K562 (cell line): Measurements from ENCODE around the gene NAA15. TPM values are rescaled to one million over a fixed set of nuclear protein-coding genes. Genes with fewer than 3 reads are reported as not detected.
A peak's percentile ranks its signal among the peaks of the same experiment; 100 is the strongest.

ENCODE experiments used
- ATAC-seq: fragments of 200-7000 bp; cut with Tn5 transposase; 3 replicates; pipeline ENCODE4 v1.9.1; 2020; ENCODE audit warnings: moderate library complexity
- BruUV-seq: library from RNA; stranded (reverse); fragments of 400-500 nt; replicated peaks from 2 replicates; lab custom pipeline; 2021; lab: Mats Ljungman, UMichigan
- CTCF ChIA-PET: fragments of 300-600 bp; formaldehyde crosslinking; extraction: SDS; loops from one replicate; lab custom pipeline; 2021; ENCODE audit warnings: low intra/inter-chr PET ratio; lab: Yijun Ruan, JAX
- POLR2A ChIA-PET: fragments of 300-600, 350-650 bp; sonication (Branson Sonifier 250); formaldehyde crosslinking; extraction: SDS; loops from one replicate; lab custom pipeline; 2021; ENCODE audit warnings: antibody characterized with exemption, inconsistent platforms; lab: Yijun Ruan, JAX
- DNase-seq, 4 experiments: peaks; one replicate each; pipeline versions ENCODE4 v3.0.0 to v3.0.0-alpha.2; 2011 to 2018; ENCODE audit warnings: low spot score in 3 of 4, mixed read lengths in 3 of 4; ENCODE audit errors: extremely low read depth in 1 of 4
- FAIRE-seq: peaks from 2 replicates; lab custom pipeline; 2011; peaks lifted over from hg19 to GRCh38; lab: Jason Lieb, UNC
- H2AFZ ChIP-seq: 2 replicates; pipeline ENCODE4 v1.6.0; 2011; ENCODE audit warnings: low read depth, low read length, control low read depth, inconsistent platforms
- H3K27ac ChIP-seq: fragments of 200-600 bp; 3 replicates; pipeline ENCODE4 v1.8.0; 2011; ENCODE audit warnings: low read depth, mild to moderate bottlenecking, control low read depth, inconsistent platforms, low read length, moderate library complexity, mixed read lengths; ENCODE audit errors: extremely low read depth
- H3K27me3 ChIP-seq, 2 experiments: fragments of 300-600 bp in 1 of 2; 2 replicates in 1 of 2; 3 replicates in 1 of 2; pipeline versions ENCODE4 v1.6.0 to v1.8.0; 2011; ENCODE audit warnings: inconsistent platforms in 2 of 2, low read length in 2 of 2, mild to moderate bottlenecking in 1 of 2, mixed read lengths in 1 of 2, moderate library complexity in 1 of 2; ENCODE audit not compliant: control insufficient read depth in 2 of 2, insufficient read depth in 2 of 2
- H3K36me3 ChIP-seq: fragments of 300-600 bp; 3 replicates; pipeline ENCODE4 v1.8.0; 2011; ENCODE audit warnings: mild to moderate bottlenecking, low read length, inconsistent platforms; ENCODE audit not compliant: control insufficient read depth, insufficient read depth
- H3K4me1 ChIP-seq, 2 experiments: fragments of 200-600 bp in 1 of 2; replicated peaks in 1 of 2; 2 replicates in 1 of 2; 3 replicates in 1 of 2; pipeline versions ENCODE4 v1.5.1 to v1.8.0; 2011; ENCODE audit warnings: inconsistent platforms in 2 of 2, low read length in 2 of 2, mild to moderate bottlenecking in 1 of 2, mixed read lengths in 1 of 2, moderate library complexity in 1 of 2; ENCODE audit not compliant: control insufficient read depth in 2 of 2, insufficient read depth in 2 of 2
- H3K4me2 ChIP-seq: 2 replicates; pipeline ENCODE4 v1.6.1; 2011; ENCODE audit warnings: low read length, control low read depth, inconsistent platforms, mixed read lengths; ENCODE audit not compliant: insufficient read depth
- H3K4me3 ChIP-seq: fragments of 200-600 bp; sonication (generic), shearing (Covaris generic); 2 replicates; pipeline ENCODE4 v1.5.1; 2016; ENCODE audit warnings: control low read depth, inconsistent platforms
- H3K79me2 ChIP-seq: fragments of 200-600 bp; 3 replicates; pipeline ENCODE4 v1.8.0; 2011; ENCODE audit warnings: low read length, inconsistent platforms; ENCODE audit not compliant: control insufficient read depth, insufficient read depth
- H3K9ac ChIP-seq, 2 experiments: 2 replicates each; pipeline versions ENCODE4 v1.6.0 to v1.6.1; 2011; ENCODE audit warnings: low read depth in 2 of 2, low read length in 2 of 2, control low read depth in 1 of 2, inconsistent platforms in 1 of 2, mild to moderate bottlenecking in 1 of 2, mixed read lengths in 1 of 2; ENCODE audit not compliant: insufficient read depth in 1 of 2
- H3K9me1 ChIP-seq: one replicate; pipeline ENCODE4 v1.6.0; 2011; ENCODE audit warnings: inconsistent platforms, mild to moderate bottlenecking, low read length, moderate library complexity; ENCODE audit not compliant: control insufficient read depth, insufficient read depth
- H3K9me3 ChIP-seq: replicated peaks from 2 replicates; pipeline ENCODE4 v1.5.1; 2011; ENCODE audit warnings: low read depth, low read length, inconsistent platforms; ENCODE audit not compliant: control insufficient read depth, insufficient read depth
- H4K20me1 ChIP-seq: replicated peaks from 2 replicates; pipeline ENCODE4 v1.6.1; 2011; ENCODE audit warnings: low read length, inconsistent platforms, mixed read lengths; ENCODE audit not compliant: control insufficient read depth, insufficient read depth
- CREM ChIP-seq: IDR thresholded peaks from 2 replicates; pipeline ENCODE4 v1.6.1; 2014; ENCODE audit warnings: antibody characterized with exemption, low read depth
- EP400 ChIP-seq: fragments of 450-650 bp; IDR thresholded peaks from 2 replicates; pipeline ENCODE4 v1.6.1; 2017; ENCODE audit warnings: antibody characterized with exemption, mild to moderate bottlenecking, moderate library complexity
- HDAC1 ChIP-seq, 2 experiments: fragments of 450-650 bp; IDR thresholded peaks; 2 replicates each; pipeline ENCODE4 v1.6.1; 2016 to 2017; ENCODE audit warnings: inconsistent platforms in 1 of 2, mild to moderate bottlenecking in 1 of 2, moderate library complexity in 1 of 2
- HDAC8 ChIP-seq: fragments of 450-650 bp; IDR thresholded peaks from 2 replicates; pipeline ENCODE4 v1.6.1; 2016; ENCODE audit warnings: mild to moderate bottlenecking, missing genetic modification characterization, moderate library complexity, missing compliant biosample characterization
- MLLT1 ChIP-seq, 2 experiments: fragments of 450-650 bp; IDR thresholded peaks; 2 replicates each; pipeline ENCODE4 v1.6.1; 2016
- RAD21 ChIP-seq, 2 experiments: fragments of 250-450 bp in 1 of 2; fragments of 450-650 bp in 1 of 2; sonication (Bioruptor Pico) in 1 of 2; formaldehyde crosslinking in 1 of 2; IDR thresholded peaks in 1 of 2; conservative IDR thresholded peaks in 1 of 2; 2 replicates each; pipeline versions ENCODE4 v1.4.0 to v1.8.0; 2020 to 2022; ENCODE audit warnings: mild to moderate bottlenecking in 2 of 2, moderate library complexity in 1 of 2
- RBM34 ChIP-seq: fragments of 200-400 bp; formaldehyde crosslinking; IDR thresholded peaks from 2 replicates; pipeline ENCODE4 v1.6.1; 2018; ENCODE audit warnings: low read length, borderline replicate concordance; ENCODE audit not compliant: insufficient read depth
- REST ChIP-seq, 2 experiments: fragments of 450-650 bp; formaldehyde crosslinking in 1 of 2; IDR thresholded peaks; 2 replicates each; pipeline versions ENCODE4 v1.4.0 to v1.6.1; 2014 to 2020; ENCODE audit warnings: mild to moderate bottlenecking in 2 of 2, borderline replicate concordance in 1 of 2, low read depth in 1 of 2
- TARDBP ChIP-seq: fragments of 450-650 bp; IDR thresholded peaks from 2 replicates; pipeline ENCODE4 v1.6.1; 2016
- TEAD1 ChIP-seq, 2 experiments: fragments of 450-650 bp in 1 of 2; sonication (generic) in 1 of 2; formaldehyde crosslinking; IDR thresholded peaks; 2 replicates each; pipeline versions ENCODE4 v1.4.0 to v1.8.0; 2020 to 2022; ENCODE audit warnings: mild to moderate bottlenecking in 2 of 2, missing genetic modification reagents in 1 of 2
- ZNF134 ChIP-seq: fragments of 250-450 bp; sonication (Bioruptor Pico); conservative IDR thresholded peaks from 2 replicates; pipeline ENCODE4 v1.4.0; 2020
- ZNF175 ChIP-seq: fragments of 200-800 bp; sonication (Bioruptor generic); IDR thresholded peaks from 2 replicates; pipeline ENCODE4 v1.6.1; 2016; ENCODE audit warnings: low read depth, mild to moderate bottlenecking, missing genetic modification characterization, missing compliant biosample characterization
- WGBS: fragments of 100-300 bp; shearing (Covaris generic); methylation state at CpG from one replicate; pipeline ENCODE4 v1.1.6; 2016; ENCODE audit warnings: low coverage, mixed read lengths; ENCODE audit not compliant: insufficient coverage; ENCODE audit errors: missing lambda C conversion rate; 5-methylcytosine and 5-hydroxymethylcytosine counted together
- in situ Hi-C: fragments of 300-500 bp; cut with MboI; formaldehyde crosslinking; loops from 4 replicates; pipeline ENCODE4 v1.15.0; 2018; ENCODE audit warnings: inconsistent platforms, mixed read lengths
- intact Hi-C: fragments of 100-400 bp; cut with micrococcal nuclease; formaldehyde crosslinking; loops from 2 replicates; pipeline ENCODE4 v1.14.2; 2022
- polyA plus RNA-seq, 8 experiments: library from polyadenylated mRNA; depleted of rRNA in 4 of 8; stranded (reverse) in 5 of 8; unstranded in 3 of 8; fragments of >200 nt; fragmentation: Nextera tagmentation in 2 of 8; fragmentation: Illumina TruSeq in 1 of 8; extraction: Ambion mirVana in 2 of 8; extraction: Trizol in 1 of 8; gene quantifications; 2 replicates each; pipeline versions ENCODE4 v1.2.1 to v1.2.3, GENCODE V29; 2011 to 2014; ENCODE audit warnings: inconsistent platforms in 1 of 8, missing spikeins in 1 of 8
- total RNA-seq, 7 experiments: library from RNA; depleted of rRNA in 6 of 7; stranded (reverse); fragments of >200 nt in 6 of 7; fragmentation: Illumina TruSeq in 2 of 7; extraction: Trizol in 2 of 7; gene quantifications; 2 replicates each; pipeline versions ENCODE4 v1.2.1 to v1.2.3, GENCODE V29; 2011 to 2021; ENCODE audit warnings: low replicate concordance in 1 of 7

Gene NAA15
- total and polyA plus RNA-seq, 9 of the 15 experiments (the other 6 are each of a cell fraction or from before 2014, with no cell fraction given): 37.8 to 117 (median 63.2) TPM

GRCh38 chr4:139416073-139416673 lies 114.9 kb downstream of the NAA15 start:
- no peak overlapping the region for H3K4me3 ChIP-seq
- no peak overlapping the region for H3K9ac ChIP-seq
- no peaks in the 10 kb centered on the region for H3K9me3 ChIP-seq
- no peaks in the 10 kb centered on the region for H3K9me1 ChIP-seq
- no TSS peak for BruUV-seq
- 0 out of 3 replicates have a peak, but pooled peaks cover 2% of the 10 kb centered on the region for H3K36me3 ChIP-seq
- H3K27me3 ChIP-seq: no peaks in the 10 kb centered on the region
- ChIA-PET CTCF (interaction anchor here (1.3 to 1.6 kb wide), 2 partner anchors 115 to 218 kb away, joined by 4 to 6 read pairs; no protein-coding TSS in a partner anchor), POLR2A (no interaction called here)
- H3K4me2 ChIP-seq: no peak overlapping the region
- no peaks in the 10 kb centered on the region for H3K79me2 ChIP-seq
- no peaks in the 10 kb centered on the region for H3K4me1 ChIP-seq
- FAIRE-seq (peak; percentile 51), DNase-seq (peak; percentile 31 to 72 (median 36)), ATAC-seq (peak; percentile 79)
- H3K27ac ChIP-seq: no peak overlapping the region
- WGBS: 77% methylated on average over 2 of the region's 2 CpGs
- intact Hi-C loops (loop anchor here (1.0 to 2.0 kb wide), 2 partner anchors 37 to 115 kb away; no protein-coding TSS in a partner anchor), in situ Hi-C loops (no loop called here)
- H4K20me1 ChIP-seq: no peaks in the 10 kb centered on the region
- no peak overlapping the region for H2AFZ ChIP-seq
- TF ChIP-seq HDAC8 (tag): no peak
- TF ChIP-seq REST (IDR thresholded peaks at IDR 0.05; ENCODE audit: borderline replicate concordance): peak; percentile 38; the same call in 1 of the 2 replicates
- no peak for TF ChIP-seq REST (CRISPR knock-in tag; IDR thresholded peaks at IDR 0.05; ENCODE audit: low read depth)
- TF ChIP-seq ZNF175 (CRISPR knock-in tag): no peak
- no peak for TF ChIP-seq ZNF134 (CRISPR knock-in tag)
- no peak for TF ChIP-seq RBM34
- TF ChIP-seq EP400: no peak
- TF ChIP-seq RAD21 (CRISPR knock-in tag; conservative IDR thresholded peaks at IDR 0.05 in 1 of 2, IDR thresholded peaks at IDR 0.05 in 1 of 2): peak in 1 of 2 experiments; percentile 67; a peak in 3 of 4 replicates
- TF ChIP-seq TARDBP: no peak
- no peak for TF ChIP-seq HDAC1 (IDR thresholded peaks at IDR 0.05)
- TF ChIP-seq MLLT1 (IDR thresholded peaks at IDR 0.05): no peak
- no peak for TF ChIP-seq CREM
- no peak for TF ChIP-seq TEAD1 (CRISPR knock-in tag; IDR thresholded peaks at IDR 0.05)
